HCT116 (cell line): ENCODE measurements around the gene CXCR2. TPM values are rescaled to one million over a fixed set of nuclear protein-coding genes. Genes with fewer than 3 reads are reported as not detected.

Source experiments
- ATAC-seq: fragments of 200-7000 bp; cut with Tn5 transposase; 2 replicates; pipeline ENCODE4 v1.9.1; 2020; ENCODE audit warnings: mild to moderate bottlenecking, moderate library complexity
- BruUV-seq: library from RNA; stranded (reverse); fragments of 400-500 nt; replicated peaks from 2 replicates; lab custom pipeline; 2021; lab: Mats Ljungman, UMichigan
- CTCF ChIA-PET: fragments of 300-600 bp; sonication (Branson Sonifier 250); formaldehyde crosslinking; loops from one replicate; lab custom pipeline; 2021; ENCODE audit warnings: antibody characterized with exemption; lab: Charles Lee
- POLR2A ChIA-PET: fragments of 300-600, 350-600 bp; sonication (Branson Sonifier 250); formaldehyde crosslinking; loops from one replicate; lab custom pipeline; 2021; ENCODE audit warnings: antibody characterized with exemption; lab: Charles Lee
- RAD21 ChIA-PET, 2 experiments: fragments of 300-600 bp; sonication (Branson Sonifier 250); formaldehyde crosslinking; loops; one replicate each; lab custom pipeline; 2023; ENCODE audit warnings: low total read pairs in 2 of 2; ENCODE audit not compliant: uncharacterized antibody in 2 of 2, unreplicated experiment in 2 of 2, low non-redundant PET in 1 of 2; lab: Charles Lee
- DNase-seq: peaks from one replicate; pipeline ENCODE4 v3.0.0-alpha.2; 2010; ENCODE audit warnings: low read depth, low spot score
- H2AFZ ChIP-seq: fragments of 200-600 bp; shearing (Covaris generic), sonication (generic); 2 replicates; pipeline ENCODE4 v1.6.1; 2017; ENCODE audit warnings: low read depth, mixed run types, mixed read lengths, antibody characterized with exemption, low read length; ENCODE audit not compliant: poor library complexity, severe bottlenecking
- H3K27ac ChIP-seq: 2 replicates; pipeline ENCODE4 v1.5.1; 2012; ENCODE audit warnings: low read depth, low read length
- H3K27me3 ChIP-seq: fragments of 200-600 bp; sonication (generic); 2 replicates; pipeline ENCODE4 v1.6.1; 2016; ENCODE audit warnings: mixed run types, low read length, mixed read lengths; ENCODE audit not compliant: insufficient read depth
- H3K36me3 ChIP-seq, 2 experiments: fragments of 200-500 bp in 1 of 2; fragments of 200-600 bp in 1 of 2; sonication (Bioruptor generic) in 1 of 2; sonication (generic) in 1 of 2; 2 replicates each; pipeline versions ENCODE4 v1.5.1 to v1.6.1; 2014 to 2016; ENCODE audit warnings: low read length in 2 of 2, inconsistent platforms in 1 of 2, mixed read lengths in 1 of 2, mixed run types in 1 of 2; ENCODE audit not compliant: insufficient read depth in 2 of 2, control insufficient read depth in 1 of 2
- H3K4me1 ChIP-seq, 2 experiments: fragments of 200-600 bp in 1 of 2; sonication (generic) in 1 of 2; 2 replicates each; pipeline versions ENCODE4 v1.5.1 to v1.6.1; 2012 to 2017; ENCODE audit warnings: low read length in 2 of 2, inconsistent platforms in 1 of 2, mild to moderate bottlenecking in 1 of 2, mixed read lengths in 1 of 2, mixed run types in 1 of 2, moderate library complexity in 1 of 2; ENCODE audit not compliant: insufficient read depth in 2 of 2, control insufficient read depth in 1 of 2
- H3K4me2 ChIP-seq: fragments of 200-600 bp; sonication (generic); 2 replicates; pipeline ENCODE4 v1.6.1; 2017; ENCODE audit warnings: mixed run types, low read length, mixed read lengths
- H3K4me3 ChIP-seq, 2 experiments: fragments of 200-600 bp in 1 of 2; sonication (generic) in 1 of 2; replicated peaks in 1 of 2; 2 replicates each; pipeline ENCODE4 v1.5.1; 2011 to 2016; ENCODE audit warnings: low read length in 2 of 2, control low read depth in 1 of 2, low read depth in 1 of 2, mild to moderate bottlenecking in 1 of 2, mixed read lengths in 1 of 2, mixed run types in 1 of 2
- H3K79me2 ChIP-seq: fragments of 200-600 bp; sonication (generic); 2 replicates; pipeline ENCODE4 v1.6.1; 2017; ENCODE audit warnings: mild to moderate bottlenecking, mixed run types, low read length, moderate library complexity, mixed read lengths; ENCODE audit not compliant: insufficient read depth
- H3K9ac ChIP-seq: fragments of 200-600 bp; sonication (generic); 2 replicates; pipeline ENCODE4 v1.6.1; 2016; ENCODE audit warnings: low read length, mixed read lengths
- H3K9me2 ChIP-seq: fragments of 200-600 bp; sonication (generic), shearing (Covaris generic); 2 replicates; pipeline ENCODE4 v1.6.1; 2017; ENCODE audit warnings: mixed run types, mild to moderate bottlenecking, moderate library complexity; ENCODE audit not compliant: insufficient read depth
- H3K9me3 ChIP-seq, 2 experiments: fragments of 200-500 bp in 1 of 2; fragments of 200-600 bp in 1 of 2; sonication (Bioruptor generic) in 1 of 2; sonication (generic) in 1 of 2; 2 replicates each; pipeline ENCODE4 v1.6.1; 2014 to 2017; ENCODE audit warnings: low read length in 2 of 2, mixed read lengths in 2 of 2, inconsistent platforms in 1 of 2, low read depth in 1 of 2, mild to moderate bottlenecking in 1 of 2, mixed run types in 1 of 2, moderate library complexity in 1 of 2; ENCODE audit not compliant: control insufficient read depth in 1 of 2, insufficient read depth in 1 of 2
- H4K20me1 ChIP-seq: fragments of 200-600 bp; sonication (generic), shearing (Covaris generic); 2 replicates; pipeline ENCODE4 v1.6.1; 2017; ENCODE audit warnings: mixed run types, mild to moderate bottlenecking, moderate library complexity; ENCODE audit not compliant: insufficient read depth
- ATF3 ChIP-seq: IDR thresholded peaks from 2 replicates; pipeline ENCODE4 v1.6.1; 2012
- CBX3 ChIP-seq: IDR thresholded peaks from 2 replicates; pipeline ENCODE4 v1.6.1; 2012; ENCODE audit warnings: low read depth
- EGR1 ChIP-seq: IDR thresholded peaks from 2 replicates; pipeline ENCODE4 v1.6.1; 2012; ENCODE audit warnings: low read depth
- ELF1 ChIP-seq: IDR thresholded peaks from 2 replicates; pipeline ENCODE4 v1.6.1; 2012; ENCODE audit warnings: low read depth, borderline replicate concordance
- EZH2 ChIP-seq: fragments of 200-600 bp; sonication (generic); IDR thresholded peaks from 2 replicates; pipeline ENCODE4 v1.6.1; 2017; ENCODE audit warnings: antibody characterized with exemption, mixed run types
- EZH2phosphoT487 ChIP-seq: fragments of 200-600 bp; IDR thresholded peaks from 2 replicates; pipeline ENCODE4 v1.6.1; 2018; ENCODE audit warnings: antibody characterized with exemption, borderline replicate concordance
- FOSL1 ChIP-seq: IDR thresholded peaks from 2 replicates; pipeline ENCODE4 v1.6.1; 2012; ENCODE audit warnings: low read depth
- JUND ChIP-seq: IDR thresholded peaks from 2 replicates; pipeline ENCODE4 v1.6.1; 2012
- MAX ChIP-seq: IDR thresholded peaks from 2 replicates; pipeline ENCODE4 v1.6.1; 2012
- RAD21 ChIP-seq: IDR thresholded peaks from 2 replicates; pipeline ENCODE4 v1.6.1; 2012; ENCODE audit warnings: low read depth, mild to moderate bottlenecking
- REST ChIP-seq: IDR thresholded peaks from 2 replicates; pipeline ENCODE4 v1.6.1; 2012; ENCODE audit warnings: low read depth
- SRF ChIP-seq: IDR thresholded peaks from 2 replicates; pipeline ENCODE4 v1.6.1; 2012; ENCODE audit warnings: low read depth
- TCF7L2 ChIP-seq: IDR thresholded peaks from 2 replicates; pipeline ENCODE4 v1.7.0; 2011; ENCODE audit warnings: borderline replicate concordance, inconsistent platforms; ENCODE audit not compliant: insufficient read depth, insufficient read length; ENCODE audit errors: extremely low read depth
- YY1 ChIP-seq: IDR thresholded peaks from 2 replicates; pipeline ENCODE4 v1.6.1; 2011; ENCODE audit warnings: low read length, low read depth, moderate library complexity, mild to moderate bottlenecking; ENCODE audit not compliant: insufficient replicate concordance; ENCODE audit errors: extremely low read depth
- ZFX ChIP-seq: fragments of 450-650 bp; IDR thresholded peaks from 2 replicates; pipeline ENCODE4 v1.6.1; 2017
- ZNF274 ChIP-seq: fragments of 200-500 bp; sonication (Bioruptor generic); IDR thresholded peaks from 2 replicates; pipeline ENCODE4 v1.6.1; 2014; ENCODE audit warnings: mild to moderate bottlenecking, low read depth, low read length, inconsistent platforms
- intact Hi-C: fragments of 100-400 bp; cut with micrococcal nuclease; formaldehyde crosslinking; loops from 2 replicates; pipeline ENCODE4 v1.10.0; 2022
- total RNA-seq: library from RNA; stranded (reverse); gene quantifications from one replicate; pipeline ENCODE4 v1.2.1, GENCODE V29; 2021; ENCODE audit not compliant: unreplicated experiment

Gene CXCR2
- total RNA-seq, 1 experiment from 2014 or later = 0.15 TPM

GRCh38 chr2:218152777-218153176 lies 26.9 kb downstream of the CXCR2 start (continued):
- TF ChIP-seq ZNF274 = no peak

GRCh38 chr2:218155953-218156479 lies 30.2 kb downstream of the CXCR2 start:
- no peaks in the 10 kb centered on the region for H3K36me3 ChIP-seq
- H3K79me2 ChIP-seq = no peaks in the 10 kb centered on the region
- ChIA-PET RAD21 (no interaction called here), POLR2A (no interaction called here), CTCF (no interaction called here)
- H3K4me2 ChIP-seq = no peak overlapping the region
- H2AFZ ChIP-seq = no peak overlapping the region
- no peaks in the 10 kb centered on the region; the same call in 1 of the 2 replicates for H3K27me3 ChIP-seq
- no peak for TF ChIP-seq ZFX
- TF ChIP-seq EZH2 = no peak
- peaks cover 11 to 18% of the 10 kb centered on the region in 2 experiments for H3K4me1 ChIP-seq
- no peak overlapping the region for H3K4me3 ChIP-seq
- H3K9me3 ChIP-seq = no peaks in the 10 kb centered on the region
- H3K9me2 ChIP-seq = no peaks in the 10 kb centered on the region
- BruUV-seq = no TSS peak
- intact Hi-C loops = no loop called here
- no peaks in the 10 kb centered on the region for H4K20me1 ChIP-seq
- no peak overlapping the region for H3K27ac ChIP-seq
- ATAC-seq (no peak), DNase-seq (no peak)
- H3K9ac ChIP-seq = no peak overlapping the region

- no TSS peak for BruUV-seq
- no peak for DNase-seq
- no peak overlapping the region for H3K9ac ChIP-seq
- no peak overlapping the region for H3K4me3 ChIP-seq
- no peak overlapping the region for H2AFZ ChIP-seq
- RAD21 ChIA-PET = no interaction called here
- no peak for ATAC-seq
- no peak overlapping the region for H3K4me2 ChIP-seq
- H3K79me2 ChIP-seq = no peaks in the 10 kb centered on the region
- H3K27me3 ChIP-seq = no peaks in the 10 kb centered on the region; the same call in 1 of the 2 replicates
- CTCF ChIA-PET = no interaction called here
- H3K9me3 ChIP-seq = no peaks in the 10 kb centered on the region
- intact Hi-C loops = no loop called here
- POLR2A ChIA-PET = interaction anchor here (0.6 kb wide), 1 partner anchor 105 kb away, joined by 3 read pairs; no protein-coding TSS in a partner anchor
- H3K27ac ChIP-seq = no peak overlapping the region
- peaks cover 2 to 3% of the 10 kb centered on the region in 2 experiments; a peak in 3 of 4 replicates for H3K4me1 ChIP-seq
- no peaks in the 10 kb centered on the region for H4K20me1 ChIP-seq
- H3K9me2 ChIP-seq = no peaks in the 10 kb centered on the region
- no peaks in the 10 kb centered on the region for H3K36me3 ChIP-seq
- TF ChIP-seq EZH2 = no peak
- no peak for TF ChIP-seq JUND
- TF ChIP-seq ELF1 = no peak
- TF ChIP-seq SRF = no peak
- TF ChIP-seq EZH2phosphoT487 = no peak
- no peak for TF ChIP-seq TCF7L2
- no peak for TF ChIP-seq ZFX
- no peak for TF ChIP-seq EGR1
- TF ChIP-seq RAD21 = no peak
- no peak for TF ChIP-seq REST
- TF ChIP-seq YY1 = no peak
- no peak for TF ChIP-seq FOSL1
- TF ChIP-seq MAX = no peak
- no peak for TF ChIP-seq CBX3
- TF ChIP-seq ATF3 = no peak
Observed at GRCh38 chr2:218161644-218162043, 35.8 kb downstream of the CXCR2 start.
